H9 (cell line): ENCODE results near the gene OR10A3. TPM values are rescaled to one million over a fixed set of nuclear protein-coding genes. Genes with fewer than 3 reads are reported as not detected.

Experiments used
- DNase-seq: peaks from one replicate; pipeline ENCODE4 v3.0.0-alpha.2; 2017
- H2AFZ ChIP-seq: one replicate; pipeline ENCODE4 v1.6.1; 2013; ENCODE audit warnings: mild to moderate bottlenecking, low read length, control low read depth, moderate library complexity
- H2AK5ac ChIP-seq: 2 replicates; pipeline ENCODE4 v1.6.1; 2013; ENCODE audit warnings: low read length, control low read depth, mixed read lengths; ENCODE audit not compliant: insufficient read length
- H2BK120ac ChIP-seq: one replicate; pipeline ENCODE4 v1.6.1; 2013; ENCODE audit warnings: low read depth, mild to moderate bottlenecking, low read length, control low read depth, inconsistent platforms; ENCODE audit not compliant: poor library complexity, severe bottlenecking
- H2BK12ac ChIP-seq: 2 replicates; pipeline ENCODE4 v1.6.1; 2013; ENCODE audit warnings: low read length, control low read depth, mixed read lengths, low read depth; ENCODE audit not compliant: insufficient read length
- H2BK15ac ChIP-seq: 2 replicates; pipeline ENCODE4 v1.6.1; 2013; ENCODE audit warnings: low read depth, low read length, control low read depth
- H2BK20ac ChIP-seq: one replicate; pipeline ENCODE4 v1.6.1; 2013; ENCODE audit warnings: low read depth, mild to moderate bottlenecking, low read length, control low read depth, inconsistent platforms; ENCODE audit not compliant: poor library complexity, severe bottlenecking
- H2BK5ac ChIP-seq: 2 replicates; pipeline ENCODE4 v1.6.1; 2013; ENCODE audit warnings: low read length, control low read depth, mixed read lengths; ENCODE audit not compliant: insufficient read length
- H3K14ac ChIP-seq: 2 replicates; pipeline ENCODE4 v1.6.1; 2013; ENCODE audit warnings: low read length, control low read depth; ENCODE audit not compliant: insufficient read depth
- H3K18ac ChIP-seq: 2 replicates; pipeline ENCODE4 v1.6.1; 2013; ENCODE audit warnings: low read depth, mild to moderate bottlenecking, mixed read lengths, low read length, control low read depth; ENCODE audit not compliant: insufficient read length
- H3K23ac ChIP-seq: 2 replicates; pipeline ENCODE4 v1.6.1; 2013; ENCODE audit warnings: low read length, control low read depth, mixed read lengths, low read depth; ENCODE audit not compliant: insufficient read length
- H3K23me2 ChIP-seq: 2 replicates; pipeline ENCODE4 v1.6.1; 2013; ENCODE audit warnings: low read depth, mild to moderate bottlenecking, mixed read lengths, low read length, control low read depth; ENCODE audit not compliant: insufficient read length, poor library complexity, severe bottlenecking
- H3K27ac ChIP-seq: 2 replicates; pipeline ENCODE4 v1.5.1; 2013; ENCODE audit warnings: low read length, control low read depth, mixed read lengths, low read depth; ENCODE audit not compliant: insufficient read length
- H3K27me3 ChIP-seq: 2 replicates; pipeline ENCODE4 v1.6.1; 2013; ENCODE audit warnings: low read length, control low read depth, inconsistent platforms; ENCODE audit not compliant: insufficient read depth
- H3K4ac ChIP-seq: 2 replicates; pipeline ENCODE4 v1.6.1; 2013; ENCODE audit warnings: low read depth, mild to moderate bottlenecking, control low read depth, inconsistent platforms, low read length, moderate library complexity
- H3K4me1 ChIP-seq: 2 replicates; pipeline ENCODE4 v1.6.1; 2013; ENCODE audit warnings: low read length, control low read depth, inconsistent platforms; ENCODE audit not compliant: insufficient read depth
- H3K4me2 ChIP-seq: 2 replicates; pipeline ENCODE4 v1.6.1; 2013; ENCODE audit warnings: low read length, control low read depth, mixed read lengths; ENCODE audit not compliant: insufficient read length, insufficient read depth
- H3K56ac ChIP-seq: 2 replicates; pipeline ENCODE4 v1.6.1; 2013; ENCODE audit warnings: low read depth, mild to moderate bottlenecking, mixed read lengths, low read length, control low read depth; ENCODE audit not compliant: insufficient read length
- H3K79me1 ChIP-seq: 2 replicates; pipeline ENCODE4 v1.6.1; 2013; ENCODE audit warnings: low read depth, mild to moderate bottlenecking, moderate library complexity, low read length, control low read depth, inconsistent platforms; ENCODE audit not compliant: insufficient read depth, poor library complexity, severe bottlenecking
- H3K79me2 ChIP-seq: 2 replicates; pipeline ENCODE4 v1.6.1; 2013; ENCODE audit warnings: low read length, control low read depth, inconsistent platforms; ENCODE audit not compliant: insufficient read depth
- H3K9ac ChIP-seq: 2 replicates; pipeline ENCODE4 v1.6.1; 2013; ENCODE audit warnings: low read length, control low read depth, mixed read lengths; ENCODE audit not compliant: insufficient read length; ENCODE audit errors: extremely low read depth
- H3K9me3 ChIP-seq: one replicate; pipeline ENCODE4 v1.6.1; 2013; ENCODE audit warnings: low read depth, low read length, inconsistent platforms; ENCODE audit not compliant: control insufficient read depth
- H3T11ph ChIP-seq: one replicate; pipeline ENCODE4 v1.6.1; 2013; ENCODE audit warnings: mild to moderate bottlenecking, low read length, control low read depth, inconsistent platforms
- H4K20me1 ChIP-seq: one replicate; pipeline ENCODE4 v1.6.1; 2013; ENCODE audit not compliant: control insufficient read depth, insufficient read length, insufficient read depth
- H4K5ac ChIP-seq: 2 replicates; pipeline ENCODE4 v1.6.1; 2013; ENCODE audit warnings: low read depth, mild to moderate bottlenecking, mixed read lengths, low read length, control low read depth; ENCODE audit not compliant: insufficient read length
- H4K8ac ChIP-seq: replicated peaks from 2 replicates; pipeline ENCODE4 v1.6.1; 2013; ENCODE audit warnings: low read length, control low read depth, mixed read lengths, low read depth; ENCODE audit not compliant: insufficient read length
- H4K91ac ChIP-seq: 2 replicates; pipeline ENCODE4 v1.6.1; 2013; ENCODE audit warnings: low read depth, mild to moderate bottlenecking, moderate library complexity, mixed read lengths, low read length, control low read depth; ENCODE audit not compliant: insufficient read length
- H3K27ac Mint-ChIP-seq, 3 experiments: 2 replicates in 2 of 3; 3 replicates in 1 of 3; pipeline ENCODE4 v1.8.0; 2020 to 2021; ENCODE audit warnings: mixed read lengths in 3 of 3, mild to moderate bottlenecking in 1 of 3, moderate library complexity in 1 of 3
- H3K27me3 Mint-ChIP-seq: 2 replicates; pipeline ENCODE4 v1.8.0; 2021; ENCODE audit warnings: low read depth, mild to moderate bottlenecking, moderate library complexity, mixed read lengths
- H3K36me3 Mint-ChIP-seq, 3 experiments: 2 replicates in 2 of 3; 3 replicates in 1 of 3; pipeline ENCODE4 v1.8.0; 2020 to 2021; ENCODE audit warnings: low read depth in 3 of 3, mixed read lengths in 3 of 3; ENCODE audit not compliant: insufficient read depth in 1 of 3
- H3K4me1 Mint-ChIP-seq, 2 experiments: 2 replicates each; pipeline ENCODE4 v1.8.0; 2020; ENCODE audit warnings: mixed read lengths in 2 of 2
- H3K4me3 Mint-ChIP-seq, 2 experiments: 2 replicates in 1 of 2; 3 replicates in 1 of 2; pipeline ENCODE4 v1.8.0; 2020 to 2021; ENCODE audit warnings: mild to moderate bottlenecking in 2 of 2, mixed read lengths in 2 of 2, moderate library complexity in 1 of 2
- H3K9me3 Mint-ChIP-seq, 2 experiments: 2 replicates in 1 of 2; 3 replicates in 1 of 2; pipeline ENCODE4 v1.8.0; 2020; ENCODE audit warnings: mild to moderate bottlenecking in 2 of 2, mixed read lengths in 2 of 2, moderate library complexity in 1 of 2
- WGBS: extraction: QIAGEN DNeasy Blood & Tissue Kit; methylation state at CpG from one replicate; pipeline ENCODE4 v1.1.7; 2013; ENCODE audit warnings: missing lambda C conversion rate, low lambda C conversion rate, mixed read lengths; ENCODE audit not compliant: insufficient read length; ENCODE audit errors: extremely low coverage; 5-methylcytosine and 5-hydroxymethylcytosine counted together
- total RNA-seq: library from RNA; stranded (reverse); gene quantifications from 2 replicates; pipeline ENCODE4 v1.2.1, GENCODE V29; 2021
- TF ChIP-seq, protein P1 (sequence below): fragments of 200-600 bp; sonication (generic); conservative IDR thresholded peaks from 3 replicates; pipeline ENCODE4 v1.8.0; 2021; ENCODE audit warnings: antibody characterized with exemption, mild to moderate bottlenecking

The OR10A3 gene
- total RNA-seq, 1 experiment from 2014 or later = not detected

DNA sequence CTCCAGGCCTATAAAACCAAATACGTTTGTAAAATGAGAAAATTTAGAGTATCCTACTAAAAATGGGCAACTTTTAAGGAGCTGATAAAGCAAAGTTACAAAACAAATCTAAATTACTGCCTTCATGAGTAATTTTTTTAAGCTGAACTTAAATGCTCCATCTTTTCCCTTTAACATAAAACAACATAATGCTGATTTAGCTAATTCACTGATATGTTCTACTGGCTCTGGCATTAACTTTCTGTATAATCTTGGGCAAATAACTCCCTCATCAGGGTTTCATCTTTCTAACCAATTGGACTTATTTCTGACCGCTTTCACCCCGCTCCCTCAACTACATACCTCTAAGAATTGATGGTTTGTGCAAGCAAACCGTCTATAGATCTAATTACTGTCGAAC is 362 bp downstream of the OR10A3 start:
- no CpG with 5 or more reads among the region's 5 CpGs for WGBS

More for the DNA sequence above, 362 bp downstream of the OR10A3 start:
- Mint-ChIP-seq H3K36me3 (peaks cover 0 to 7% (median 0%) of the 10 kb centered on the region in 3 experiments; a peak in 1 of 7 replicates), H3K9me3 (peaks cover 13 to 15% of the 10 kb centered on the region in 2 experiments), H3K27ac (no peak overlapping the region), H3K4me1 (no peaks in the 10 kb centered on the region), H3K27me3 (peaks cover 6% of the 10 kb centered on the region; the same call in 1 of the 2 replicates), H3K4me3 (no peak overlapping the region)
- Histone ChIP-seq H4K8ac (no peak overlapping the region), H3T11ph (no peak overlapping the region), H3K4ac (no peak overlapping the region), H2AK5ac (no peak overlapping the region), H2BK15ac (no peak overlapping the region), H3K23me2 (no peaks in the 10 kb centered on the region), H3K27ac (no peak overlapping the region), H3K23ac (no peak overlapping the region), H4K20me1 (no peaks in the 10 kb centered on the region), H3K79me2 (no peaks in the 10 kb centered on the region), H3K56ac (no peak overlapping the region), H2BK120ac (no peak overlapping the region), H3K14ac (no peak overlapping the region), H2BK20ac (no peak overlapping the region), H4K91ac (no peak overlapping the region), H3K4me1 (no peaks in the 10 kb centered on the region), H3K79me1 (no peaks in the 10 kb centered on the region), H3K18ac (no peak overlapping the region), H3K9me3 (no peaks in the 10 kb centered on the region), H3K9ac (no peak overlapping the region), H3K4me2 (no peak overlapping the region), H2BK5ac (no peak overlapping the region), H4K5ac (no peak overlapping the region), H2BK12ac (no peak overlapping the region), H3K27me3 (no peaks in the 10 kb centered on the region), H2AFZ (no peak overlapping the region)
- no peak for DNase-seq
- TF ChIP-seq, protein P1, sequence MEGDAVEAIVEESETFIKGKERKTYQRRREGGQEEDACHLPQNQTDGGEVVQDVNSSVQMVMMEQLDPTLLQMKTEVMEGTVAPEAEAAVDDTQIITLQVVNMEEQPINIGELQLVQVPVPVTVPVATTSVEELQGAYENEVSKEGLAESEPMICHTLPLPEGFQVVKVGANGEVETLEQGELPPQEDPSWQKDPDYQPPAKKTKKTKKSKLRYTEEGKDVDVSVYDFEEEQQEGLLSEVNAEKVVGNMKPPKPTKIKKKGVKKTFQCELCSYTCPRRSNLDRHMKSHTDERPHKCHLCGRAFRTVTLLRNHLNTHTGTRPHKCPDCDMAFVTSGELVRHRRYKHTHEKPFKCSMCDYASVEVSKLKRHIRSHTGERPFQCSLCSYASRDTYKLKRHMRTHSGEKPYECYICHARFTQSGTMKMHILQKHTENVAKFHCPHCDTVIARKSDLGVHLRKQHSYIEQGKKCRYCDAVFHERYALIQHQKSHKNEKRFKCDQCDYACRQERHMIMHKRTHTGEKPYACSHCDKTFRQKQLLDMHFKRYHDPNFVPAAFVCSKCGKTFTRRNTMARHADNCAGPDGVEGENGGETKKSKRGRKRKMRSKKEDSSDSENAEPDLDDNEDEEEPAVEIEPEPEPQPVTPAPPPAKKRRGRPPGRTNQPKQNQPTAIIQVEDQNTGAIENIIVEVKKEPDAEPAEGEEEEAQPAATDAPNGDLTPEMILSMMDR = no peak
